Measurements from ENCODE around the gene SLC16A6.
"Not testable (repeated sequence)": the region's sequence is repeated elsewhere in the genome, so short reads cannot be mapped to it uniquely, and the experiment has no call there.

DNA sequence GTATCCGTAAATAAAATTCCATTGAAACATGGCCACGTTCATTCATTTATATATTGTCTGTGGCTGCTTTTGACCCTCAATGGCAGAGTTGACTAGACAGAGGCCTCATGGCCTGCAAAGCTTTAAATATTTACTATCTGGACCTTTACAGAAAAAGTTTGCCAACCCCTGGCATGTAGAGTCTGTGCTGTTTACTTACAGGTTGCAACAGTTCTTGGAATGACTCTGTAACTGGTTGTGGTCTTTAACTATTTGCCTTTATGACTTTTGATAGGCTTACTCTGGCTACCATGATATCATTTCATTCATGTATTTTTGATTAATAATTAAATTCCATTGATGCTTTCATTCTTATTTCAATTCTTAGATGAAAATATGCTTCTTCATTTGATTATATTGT is 25.1 kb downstream of the SLC16A6 start:
- TF ChIP-seq EZH2phosphoT487 (IDR thresholded peaks at IDR 0.05; ENCODE audit: borderline replicate concordance, low read length), result not testable (repeated sequence)
- TF ChIP-seq, protein P1, sequence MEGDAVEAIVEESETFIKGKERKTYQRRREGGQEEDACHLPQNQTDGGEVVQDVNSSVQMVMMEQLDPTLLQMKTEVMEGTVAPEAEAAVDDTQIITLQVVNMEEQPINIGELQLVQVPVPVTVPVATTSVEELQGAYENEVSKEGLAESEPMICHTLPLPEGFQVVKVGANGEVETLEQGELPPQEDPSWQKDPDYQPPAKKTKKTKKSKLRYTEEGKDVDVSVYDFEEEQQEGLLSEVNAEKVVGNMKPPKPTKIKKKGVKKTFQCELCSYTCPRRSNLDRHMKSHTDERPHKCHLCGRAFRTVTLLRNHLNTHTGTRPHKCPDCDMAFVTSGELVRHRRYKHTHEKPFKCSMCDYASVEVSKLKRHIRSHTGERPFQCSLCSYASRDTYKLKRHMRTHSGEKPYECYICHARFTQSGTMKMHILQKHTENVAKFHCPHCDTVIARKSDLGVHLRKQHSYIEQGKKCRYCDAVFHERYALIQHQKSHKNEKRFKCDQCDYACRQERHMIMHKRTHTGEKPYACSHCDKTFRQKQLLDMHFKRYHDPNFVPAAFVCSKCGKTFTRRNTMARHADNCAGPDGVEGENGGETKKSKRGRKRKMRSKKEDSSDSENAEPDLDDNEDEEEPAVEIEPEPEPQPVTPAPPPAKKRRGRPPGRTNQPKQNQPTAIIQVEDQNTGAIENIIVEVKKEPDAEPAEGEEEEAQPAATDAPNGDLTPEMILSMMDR (conservative IDR thresholded peaks at IDR 0.05; ENCODE audit: low read depth, low read length), result not testable (repeated sequence)

All from PC-3 (cell line).